ENCODE data around the gene POLR3F. TPM values are rescaled to one million over a fixed set of nuclear protein-coding genes. Genes with fewer than 3 reads are reported as not detected.

Gene POLR3F
- polyA plus RNA-seq, 6 donors from 2014 or later: 6.1 to 15.2 (median 8.5) TPM

Other genes with a start within 250 kb of the POLR3F start
- gene ZNF133, start 178.9 kb upstream of the POLR3F start, polyA plus RNA-seq (ENCODE audit: low read depth in 6 of 6): 10 to 100 TPM in 1 of 6 donors, 1 to 10 TPM in 5; 4.1 to 15.2 (median 8.6) TPM
- 1 to 10 TPM in 4 of 6 donors, under 1 TPM in 2; 0.65 to 1.7 (median 1.1) TPM for gene DZANK1, start 360 bp upstream of the POLR3F start, polyA plus RNA-seq (ENCODE audit: low read depth in 6 of 6)
- 10 to 100 TPM in 2 of 6 donors, 1 to 10 TPM in 4; 7.7 to 11.9 (median 10.0) TPM for gene RBBP9, start 29.8 kb downstream of the POLR3F start, polyA plus RNA-seq (ENCODE audit: low read depth in 6 of 6)
- 10 to 100 TPM; 32.5 to 55.5 (median 39.7) TPM for gene SEC23B, start 40.5 kb downstream of the POLR3F start, polyA plus RNA-seq (ENCODE audit: low read depth in 6 of 6)
- 100 to 1,000 TPM; 188 to 245 (median 234) TPM for gene SMIM26, start 100.0 kb downstream of the POLR3F start, polyA plus RNA-seq (ENCODE audit: low read depth in 6 of 6)
- gene DTD1, start 120.7 kb downstream of the POLR3F start, polyA plus RNA-seq (ENCODE audit: low read depth in 6 of 6): 10 to 100 TPM; 32.8 to 58.4 (median 39.3) TPM

Measured in naive B cell (primary cell).